ENCODE measurements around the gene MAST2.

Gene MAST2

GRCh38 chr1:46001081-46001785 is 197.8 kb downstream of the MAST2 start:
- no peak for DNase-seq
- intact Hi-C loops (cut with DNase I): no loop called here

- no peak for DNase-seq
- intact Hi-C loops (cut with DNase I): no loop called here
These were observed 199.2 kb downstream of the MAST2 start for GRCh38 chr1:46002551-46003150.

GRCh38 chr1:46003315-46003714 is 199.9 kb downstream of the MAST2 start:
- intact Hi-C loops (cut with DNase I): no loop called here
- DNase-seq: no peak

GRCh38 chr1:46004492-46004891 is 201.1 kb downstream of the MAST2 start:
- DNase-seq: no peak
- intact Hi-C loops (cut with DNase I): no loop called here

GRCh38 chr1:46005594-46005993 is 202.2 kb downstream of the MAST2 start:
- DNase-seq: no peak
- intact Hi-C loops (cut with DNase I): no loop called here

- peak in 2 of 42 donors; percentile 12 to 34 for DNase-seq
- intact Hi-C loops (cut with DNase I): no loop called here
These were observed 205.2 kb downstream of the MAST2 start for GRCh38 chr1:46008585-46008984.

- no peak for DNase-seq
- intact Hi-C loops (cut with DNase I): no loop called here
These were observed 207.2 kb downstream of the MAST2 start for GRCh38 chr1:46010611-46011010.

- no peak for DNase-seq
- intact Hi-C loops (cut with DNase I): no loop called here
These were observed 207.8 kb downstream of the MAST2 start for GRCh38 chr1:46011121-46011695.

- no peak for DNase-seq
- intact Hi-C loops (cut with DNase I): no loop called here
These were observed 208.8 kb downstream of the MAST2 start for GRCh38 chr1:46012236-46012635.

GRCh38 chr1:46013581-46013980 is 210.2 kb downstream of the MAST2 start:
- intact Hi-C loops (cut with DNase I): no loop called here
- DNase-seq: no peak

GRCh38 chr1:46017876-46018503 is 214.6 kb downstream of the MAST2 start:
- intact Hi-C loops (cut with DNase I): no loop called here
- DNase-seq: peak in 5 of 42 donors; percentile 13 to 53 (median 31)

- intact Hi-C loops (cut with DNase I): no loop called here
- DNase-seq: no peak
These were observed 215.9 kb downstream of the MAST2 start for GRCh38 chr1:46019348-46019747.

GRCh38 chr1:46020010-46020409 is 216.6 kb downstream of the MAST2 start:
- intact Hi-C loops (cut with DNase I): no loop called here
- DNase-seq: no peak

GRCh38 chr1:46021046-46021996 is 217.9 kb downstream of the MAST2 start:
- DNase-seq: no peak
- intact Hi-C loops (cut with DNase I): no loop called here

- DNase-seq: no peak
- intact Hi-C loops (cut with DNase I): no loop called here
These were observed 223.1 kb downstream of the MAST2 start for GRCh38 chr1:46026531-46026930.

- no peak for DNase-seq
- intact Hi-C loops (cut with DNase I): no loop called here
These were observed 224.6 kb downstream of the MAST2 start for GRCh38 chr1:46027788-46028573.

GRCh38 chr1:46030074-46030870 is 226.9 kb downstream of the MAST2 start:
- intact Hi-C loops (cut with DNase I): no loop called here
- DNase-seq: no peak
